SU-DHL-6 (cell line): ENCODE measurements around the gene TP63.

Source experiments
- EZH2phosphoT487 ChIP-seq: fragments of 200-600 bp; sonication (generic), shearing (Covaris generic); conservative IDR thresholded peaks from 2 replicates; pipeline ENCODE4 v1.6.1; 2018; ENCODE audit warnings: mild to moderate bottlenecking, antibody characterized with exemption, low read length, moderate library complexity, mixed read lengths
- TF ChIP-seq, protein P1 (sequence below): fragments of 200-600 bp; sonication (generic); IDR thresholded peaks from one replicate; pipeline ENCODE4 v1.5.1; 2017; ENCODE audit warnings: antibody characterized with exemption, mild to moderate bottlenecking, low read length, moderate library complexity; ENCODE audit not compliant: insufficient read depth, poor library complexity, severe bottlenecking

DNA sequence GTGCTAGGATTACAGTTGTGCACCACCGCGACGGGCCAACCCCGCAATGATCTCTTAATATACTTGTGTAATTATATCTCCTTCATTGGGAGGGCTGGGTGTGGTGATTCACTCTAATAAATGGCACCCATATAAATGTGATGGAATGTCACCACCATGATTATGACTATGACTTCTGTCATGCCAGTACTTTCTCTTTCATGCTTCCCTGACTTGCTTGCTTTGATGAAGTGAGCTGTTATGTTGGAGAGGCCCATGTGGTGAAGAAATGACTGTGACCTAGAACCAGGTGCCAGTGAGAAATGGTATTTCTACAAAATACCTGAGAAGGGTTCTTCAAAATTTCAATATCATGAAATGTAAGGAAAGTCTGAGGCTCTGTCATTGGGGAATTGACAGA, 24.4 kb upstream of the TP63 start:
- TF ChIP-seq, protein P1, sequence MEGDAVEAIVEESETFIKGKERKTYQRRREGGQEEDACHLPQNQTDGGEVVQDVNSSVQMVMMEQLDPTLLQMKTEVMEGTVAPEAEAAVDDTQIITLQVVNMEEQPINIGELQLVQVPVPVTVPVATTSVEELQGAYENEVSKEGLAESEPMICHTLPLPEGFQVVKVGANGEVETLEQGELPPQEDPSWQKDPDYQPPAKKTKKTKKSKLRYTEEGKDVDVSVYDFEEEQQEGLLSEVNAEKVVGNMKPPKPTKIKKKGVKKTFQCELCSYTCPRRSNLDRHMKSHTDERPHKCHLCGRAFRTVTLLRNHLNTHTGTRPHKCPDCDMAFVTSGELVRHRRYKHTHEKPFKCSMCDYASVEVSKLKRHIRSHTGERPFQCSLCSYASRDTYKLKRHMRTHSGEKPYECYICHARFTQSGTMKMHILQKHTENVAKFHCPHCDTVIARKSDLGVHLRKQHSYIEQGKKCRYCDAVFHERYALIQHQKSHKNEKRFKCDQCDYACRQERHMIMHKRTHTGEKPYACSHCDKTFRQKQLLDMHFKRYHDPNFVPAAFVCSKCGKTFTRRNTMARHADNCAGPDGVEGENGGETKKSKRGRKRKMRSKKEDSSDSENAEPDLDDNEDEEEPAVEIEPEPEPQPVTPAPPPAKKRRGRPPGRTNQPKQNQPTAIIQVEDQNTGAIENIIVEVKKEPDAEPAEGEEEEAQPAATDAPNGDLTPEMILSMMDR: no peak
- no peak for TF ChIP-seq EZH2phosphoT487
